Measurements from ENCODE around the gene PRPF4.
"Not testable (repeated sequence)": the region's sequence is repeated elsewhere in the genome, so short reads cannot be mapped to it uniquely, and the experiment has no call there.

PRPF4 gene

DNA sequence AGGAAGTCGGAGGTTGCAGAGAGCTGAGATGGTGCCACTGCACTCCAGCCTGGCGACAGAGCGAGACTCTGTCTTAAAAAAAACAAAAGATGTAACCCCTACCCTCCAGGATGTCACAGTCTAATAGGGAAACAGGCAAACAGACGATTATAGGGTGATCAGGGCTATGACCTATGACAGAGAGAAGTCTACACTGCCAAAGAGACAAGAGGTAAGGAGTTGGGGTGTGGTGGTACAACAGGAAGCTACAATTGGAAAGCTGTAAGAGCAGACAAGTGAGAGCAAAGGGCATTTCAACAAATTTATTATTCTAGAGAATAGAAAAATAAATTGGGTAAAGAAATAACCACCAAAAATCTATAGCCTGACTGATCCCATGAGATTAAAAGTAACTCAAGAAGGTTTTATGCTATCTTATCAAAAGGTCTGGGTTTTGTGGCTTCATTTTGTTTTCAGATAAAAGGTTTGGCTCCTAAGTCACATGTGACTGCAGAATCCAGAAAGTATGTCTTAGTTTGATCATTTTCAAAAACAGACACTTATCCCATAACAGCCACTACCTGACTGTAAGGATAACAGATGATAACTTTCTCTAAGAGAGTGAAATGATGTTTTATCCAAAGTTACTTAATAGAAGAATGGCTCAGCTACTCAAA, 7.4 kb upstream of the PRPF4 start:
- DNase-seq (ENCODE audit: low read depth) = no peak

GRCh38 chr9:113269355-113269754, 6.1 kb upstream of the PRPF4 start:
- DNase-seq (ENCODE audit: low read depth) = no peak

DNA sequence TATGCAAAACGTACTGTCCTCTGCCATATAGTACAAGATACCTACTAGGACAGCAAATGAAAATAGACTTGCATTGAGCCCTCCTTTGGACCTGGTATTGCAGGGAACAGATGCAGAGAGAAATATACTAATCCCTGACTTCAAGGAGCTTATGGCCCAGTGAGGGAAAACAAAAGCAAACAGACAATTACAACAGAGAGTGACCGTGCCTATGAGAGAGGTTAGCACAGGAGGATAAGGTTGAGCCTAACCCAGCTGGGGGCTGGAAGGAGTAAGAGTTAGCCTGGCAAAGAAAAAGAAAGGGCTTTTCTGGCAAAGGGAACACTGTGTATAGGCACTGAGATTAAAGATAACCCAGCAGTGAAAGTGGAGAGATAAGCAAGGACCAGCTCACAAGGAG, 5.6 kb upstream of the PRPF4 start:
- no peak for DNase-seq (ENCODE audit: low read depth)

DNA sequence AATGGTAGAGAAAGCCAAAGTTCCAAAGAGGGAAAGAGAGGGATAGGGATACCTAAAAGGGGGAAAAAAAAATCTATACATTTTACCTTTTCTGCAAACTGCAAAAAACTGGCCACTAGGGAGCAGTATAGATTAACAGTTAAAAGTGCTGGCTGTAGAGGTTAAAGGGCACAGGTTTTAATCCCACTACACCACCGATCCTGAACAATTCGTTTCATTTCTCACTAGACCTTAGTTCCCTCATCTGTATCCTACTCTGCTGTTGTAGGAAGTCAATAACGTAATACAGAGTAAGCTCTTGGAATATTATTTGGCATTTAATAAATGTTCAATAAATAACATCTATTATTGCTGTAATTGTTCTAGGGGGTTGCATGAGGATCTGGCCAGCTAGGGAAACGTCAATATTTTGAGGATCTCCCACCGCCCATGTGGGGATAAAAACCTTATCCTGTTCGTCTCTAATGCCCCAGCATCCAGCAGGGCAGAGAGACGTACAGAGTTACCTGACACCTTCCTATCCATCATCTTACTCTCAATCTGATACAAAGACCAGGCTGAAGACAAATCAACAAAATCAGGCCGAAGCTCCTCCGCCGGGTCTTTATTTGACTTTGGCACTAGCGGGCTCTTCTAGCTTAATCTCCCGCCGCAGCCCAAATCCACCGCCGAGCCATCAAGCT, 843 bp upstream of the PRPF4 start:
- DNase-seq (ENCODE audit: low read depth) = no peak

- no peak for DNase-seq (ENCODE audit: low read depth)
Measured at GRCh38 chr9:113278840-113279239, 3.4 kb downstream of the PRPF4 start.

DNA sequence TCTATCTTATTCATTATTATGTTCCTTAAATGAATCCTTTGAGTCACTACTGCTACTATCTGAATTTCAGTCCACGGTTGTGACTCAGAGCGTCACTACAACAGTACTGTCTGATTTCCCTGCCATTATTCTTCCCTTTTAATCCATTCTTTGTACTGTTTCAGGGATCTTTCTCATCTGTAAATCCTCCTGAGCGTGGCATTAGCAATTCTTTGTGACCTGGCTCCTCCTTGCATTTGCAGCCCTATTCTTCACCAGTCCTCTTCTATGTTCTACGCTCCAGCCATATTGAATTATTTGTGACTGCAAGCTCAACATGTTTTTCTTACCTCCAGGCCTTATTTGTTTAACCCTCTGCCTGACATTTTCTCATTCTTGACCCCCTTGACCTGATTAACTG, 5.9 kb downstream of the PRPF4 start:
- DNase-seq (ENCODE audit: low read depth) = no peak

DNA sequence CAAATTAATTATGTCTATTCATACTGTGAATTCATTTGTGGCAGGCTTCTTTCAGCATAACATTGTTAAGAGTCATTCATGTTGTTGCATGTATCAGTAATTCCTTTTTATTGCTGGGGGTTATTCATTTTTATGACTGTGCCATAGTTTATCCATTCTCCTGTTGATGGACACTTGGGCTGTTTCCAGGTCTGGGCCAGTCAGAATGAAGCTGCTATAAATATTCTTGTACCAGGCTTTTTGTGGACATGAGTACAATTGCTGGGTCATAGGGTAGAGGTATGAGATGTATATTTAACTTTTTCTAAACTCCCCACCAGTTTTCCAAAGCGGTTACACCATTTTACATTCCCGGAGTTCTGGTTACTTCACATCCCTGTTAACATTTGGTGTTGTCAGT, 13.6 kb downstream of the PRPF4 start:
- DNase-seq (ENCODE audit: low read depth) = no peak

DNA sequence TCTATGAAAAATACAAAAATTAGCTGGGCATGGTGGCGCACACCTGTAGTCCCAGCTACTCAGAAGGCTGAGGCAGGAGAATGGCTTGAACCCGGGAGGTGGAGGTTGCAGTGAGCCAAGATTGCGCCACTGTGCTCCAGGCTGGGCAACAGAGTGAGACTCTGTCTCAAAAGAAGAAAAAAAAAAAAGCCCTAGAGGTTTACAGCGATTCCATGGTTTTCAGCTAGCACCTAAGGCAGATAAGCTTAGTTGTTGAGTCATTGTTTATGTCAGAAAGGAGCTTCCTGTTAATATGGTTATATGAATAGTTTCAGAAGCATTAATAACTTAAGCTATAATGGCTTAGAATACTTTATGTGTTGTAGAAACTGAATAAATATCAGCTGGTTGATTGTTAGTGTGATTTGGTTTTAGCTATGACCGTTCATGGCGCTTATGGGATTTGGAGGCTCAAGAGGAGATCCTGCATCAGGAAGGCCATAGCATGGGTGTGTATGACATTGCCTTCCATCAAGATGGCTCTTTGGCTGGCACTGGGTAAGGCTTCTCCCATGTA, 14.7 kb downstream of the PRPF4 start:
- DNase-seq (ENCODE audit: low read depth) = no peak

- DNase-seq (ENCODE audit: low read depth) = no peak
Measured at GRCh38 chr9:113293285-113293878, 17.9 kb downstream of the PRPF4 start.

GRCh38 chr9:113296247-113296646, 20.8 kb downstream of the PRPF4 start:
- DNase-seq (ENCODE audit: low read depth) = not testable (repeated sequence)

GRCh38 chr9:113296796-113297558, 21.5 kb downstream of the PRPF4 start:
- DNase-seq (ENCODE audit: low read depth) = no peak

GRCh38 chr9:113298311-113298710, 22.9 kb downstream of the PRPF4 start:
- no peak for DNase-seq (ENCODE audit: low read depth)

- no peak for DNase-seq (ENCODE audit: low read depth)
Measured at GRCh38 chr9:113298924-113299770, 23.7 kb downstream of the PRPF4 start.

DNA sequence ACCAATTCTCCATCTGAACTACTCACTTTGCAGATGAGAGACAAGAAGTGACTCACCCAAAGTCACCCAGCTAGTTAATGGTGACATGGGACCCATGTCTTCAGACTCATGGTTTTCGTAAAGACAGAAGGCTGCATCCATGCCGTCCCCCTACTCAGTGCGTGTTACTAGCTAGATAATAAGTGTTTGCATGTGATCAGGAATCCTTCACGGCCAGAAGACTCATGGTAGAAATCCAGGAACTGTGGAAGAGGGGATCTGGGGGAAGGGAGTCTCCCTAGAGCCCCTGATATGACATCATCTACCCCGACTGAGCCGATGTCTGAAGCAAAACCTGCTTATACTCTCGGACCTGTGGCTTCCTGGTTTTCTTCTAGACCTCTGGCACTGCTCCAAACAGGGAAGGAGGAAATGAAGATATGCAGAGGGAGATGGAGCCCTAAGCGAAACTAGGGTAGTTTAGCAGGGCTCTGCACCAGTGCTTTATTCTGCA, 24.4 kb downstream of the PRPF4 start:
- no peak for DNase-seq (ENCODE audit: low read depth)

DNA sequence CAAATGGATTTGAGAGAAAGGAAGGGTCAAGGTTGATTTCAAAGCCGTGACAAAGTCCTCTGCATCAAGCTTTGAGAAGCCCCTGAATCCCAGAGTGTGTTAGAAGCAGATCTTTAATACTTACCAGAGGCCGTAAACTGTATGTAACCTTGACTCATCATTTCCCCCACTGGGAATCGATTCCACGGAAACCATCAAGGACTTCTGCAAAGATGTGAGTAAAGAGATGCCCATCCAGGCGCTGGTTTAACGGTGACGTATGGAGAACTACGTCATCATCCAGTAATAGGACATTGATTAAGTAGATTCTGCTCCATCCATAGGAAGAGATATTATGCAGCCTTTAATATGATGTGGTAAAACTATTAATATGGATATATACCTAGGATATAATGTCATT, 26.1 kb downstream of the PRPF4 start:
- no peak for DNase-seq (ENCODE audit: low read depth)

DNA sequence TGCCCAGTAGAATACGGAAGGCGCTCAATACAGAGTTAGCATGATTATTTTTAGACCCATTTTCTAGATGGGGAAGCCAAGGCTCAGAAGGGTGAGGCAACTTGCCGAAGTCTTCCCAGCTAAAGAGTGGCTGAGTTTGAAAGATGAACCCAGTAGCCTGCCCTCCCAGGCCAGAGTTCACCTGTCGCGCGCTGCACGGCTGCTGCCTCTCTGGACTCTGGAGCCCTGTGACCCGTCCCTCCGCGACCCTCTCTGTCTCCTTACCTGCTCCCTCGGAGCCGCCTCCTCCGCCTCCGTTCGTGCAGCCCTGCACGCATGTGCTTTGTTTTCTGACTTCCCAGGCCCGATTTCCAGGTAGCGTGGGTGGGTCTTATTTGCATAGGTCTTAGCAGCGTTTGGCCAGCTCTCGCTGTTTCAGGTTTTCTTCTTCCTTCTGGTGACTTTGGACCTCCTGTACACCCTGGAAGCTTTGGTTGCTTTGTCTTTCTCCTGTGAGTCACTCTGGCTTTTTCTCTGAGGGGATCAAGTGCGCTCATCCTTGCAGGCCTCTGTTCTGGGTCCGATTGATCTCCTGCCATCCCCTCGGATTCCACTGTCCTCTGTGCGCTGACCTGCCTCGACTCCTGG, 27.4 kb downstream of the PRPF4 start, which contains the start of gene RNF183:
Gene RNF183 (minus strand): TSS at position 585 of the 627 bp plus-strand sequence. CDS start 5,192 bp downstream, outside the sequence.
- no peak for DNase-seq (ENCODE audit: low read depth)

- DNase-seq (ENCODE audit: low read depth) = no peak
Measured at GRCh38 chr9:113306566-113306965, 31.1 kb downstream of the PRPF4 start.

- no peak for DNase-seq (ENCODE audit: low read depth)
Measured at GRCh38 chr9:113307396-113307975, 32.0 kb downstream of the PRPF4 start.

GRCh38 chr9:113309204-113309813, 33.9 kb downstream of the PRPF4 start:
- peak; percentile 24 for DNase-seq (ENCODE audit: low read depth)

DNA sequence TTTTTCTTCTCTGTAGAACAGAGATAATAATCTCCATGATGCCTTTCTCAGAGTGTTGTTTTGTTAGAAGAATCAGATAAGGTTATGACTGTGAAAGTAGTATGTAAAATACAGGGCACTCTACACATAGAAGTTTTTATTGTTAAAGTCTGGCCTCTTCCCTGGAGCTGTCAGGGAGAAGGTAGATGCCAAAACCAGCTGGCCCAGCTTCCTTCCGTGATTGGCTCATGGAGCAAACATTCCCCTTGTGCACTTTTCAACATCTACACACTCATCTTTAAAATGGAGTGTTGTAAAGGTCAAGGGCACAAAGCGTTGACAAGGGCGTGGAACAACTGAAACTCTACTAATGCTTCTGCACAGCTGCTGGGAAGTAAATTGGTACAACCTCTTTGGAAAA, 35.1 kb downstream of the PRPF4 start:
- no peak for DNase-seq (ENCODE audit: low read depth)

All from non-pigmented ciliary epithelial cell (primary cell).